K562 (cell line): ENCODE measurements around the gene LCN12. TPM values are rescaled to one million over a fixed set of nuclear protein-coding genes. Genes with fewer than 3 reads are reported as not detected.

Experiments used
- ATAC-seq: fragments of 200-7000 bp; cut with Tn5 transposase; 3 replicates; pipeline ENCODE4 v1.9.1; 2020; ENCODE audit warnings: moderate library complexity
- BruUV-seq: library from RNA; stranded (reverse); fragments of 400-500 nt; replicated peaks from 2 replicates; lab custom pipeline; 2021; lab: Mats Ljungman, UMichigan
- CTCF ChIA-PET: fragments of 300-600 bp; formaldehyde crosslinking; extraction: SDS; loops from one replicate; lab custom pipeline; 2021; ENCODE audit warnings: low intra/inter-chr PET ratio; lab: Yijun Ruan, JAX
- POLR2A ChIA-PET: fragments of 300-600, 350-650 bp; sonication (Branson Sonifier 250); formaldehyde crosslinking; extraction: SDS; loops from one replicate; lab custom pipeline; 2021; ENCODE audit warnings: antibody characterized with exemption, inconsistent platforms; lab: Yijun Ruan, JAX
- DNase-seq, 4 experiments: peaks; one replicate each; pipeline versions ENCODE4 v3.0.0 to v3.0.0-alpha.2; 2011 to 2018; ENCODE audit warnings: low spot score in 3 of 4, mixed read lengths in 3 of 4; ENCODE audit errors: extremely low read depth in 1 of 4
- FAIRE-seq: peaks from 2 replicates; lab custom pipeline; 2011; peaks lifted over from hg19 to GRCh38; lab: Jason Lieb, UNC
- H2AFZ ChIP-seq: 2 replicates; pipeline ENCODE4 v1.6.0; 2011; ENCODE audit warnings: low read depth, low read length, control low read depth, inconsistent platforms
- H3K27ac ChIP-seq: fragments of 200-600 bp; 3 replicates; pipeline ENCODE4 v1.8.0; 2011; ENCODE audit warnings: low read depth, mild to moderate bottlenecking, control low read depth, inconsistent platforms, low read length, moderate library complexity, mixed read lengths; ENCODE audit errors: extremely low read depth
- H3K27me3 ChIP-seq, 2 experiments: fragments of 300-600 bp in 1 of 2; 2 replicates in 1 of 2; 3 replicates in 1 of 2; pipeline versions ENCODE4 v1.6.0 to v1.8.0; 2011; ENCODE audit warnings: inconsistent platforms in 2 of 2, low read length in 2 of 2, mild to moderate bottlenecking in 1 of 2, mixed read lengths in 1 of 2, moderate library complexity in 1 of 2; ENCODE audit not compliant: control insufficient read depth in 2 of 2, insufficient read depth in 2 of 2
- H3K36me3 ChIP-seq: fragments of 300-600 bp; 3 replicates; pipeline ENCODE4 v1.8.0; 2011; ENCODE audit warnings: mild to moderate bottlenecking, low read length, inconsistent platforms; ENCODE audit not compliant: control insufficient read depth, insufficient read depth
- H3K4me1 ChIP-seq, 2 experiments: fragments of 200-600 bp in 1 of 2; replicated peaks in 1 of 2; 2 replicates in 1 of 2; 3 replicates in 1 of 2; pipeline versions ENCODE4 v1.5.1 to v1.8.0; 2011; ENCODE audit warnings: inconsistent platforms in 2 of 2, low read length in 2 of 2, mild to moderate bottlenecking in 1 of 2, mixed read lengths in 1 of 2, moderate library complexity in 1 of 2; ENCODE audit not compliant: control insufficient read depth in 2 of 2, insufficient read depth in 2 of 2
- H3K4me2 ChIP-seq: 2 replicates; pipeline ENCODE4 v1.6.1; 2011; ENCODE audit warnings: low read length, control low read depth, inconsistent platforms, mixed read lengths; ENCODE audit not compliant: insufficient read depth
- H3K4me3 ChIP-seq: fragments of 200-600 bp; sonication (generic), shearing (Covaris generic); 2 replicates; pipeline ENCODE4 v1.5.1; 2016; ENCODE audit warnings: control low read depth, inconsistent platforms
- H3K79me2 ChIP-seq: fragments of 200-600 bp; 3 replicates; pipeline ENCODE4 v1.8.0; 2011; ENCODE audit warnings: low read length, inconsistent platforms; ENCODE audit not compliant: control insufficient read depth, insufficient read depth
- H3K9ac ChIP-seq, 2 experiments: 2 replicates each; pipeline versions ENCODE4 v1.6.0 to v1.6.1; 2011; ENCODE audit warnings: low read depth in 2 of 2, low read length in 2 of 2, control low read depth in 1 of 2, inconsistent platforms in 1 of 2, mild to moderate bottlenecking in 1 of 2, mixed read lengths in 1 of 2; ENCODE audit not compliant: insufficient read depth in 1 of 2
- H3K9me1 ChIP-seq: one replicate; pipeline ENCODE4 v1.6.0; 2011; ENCODE audit warnings: inconsistent platforms, mild to moderate bottlenecking, low read length, moderate library complexity; ENCODE audit not compliant: control insufficient read depth, insufficient read depth
- H3K9me3 ChIP-seq: replicated peaks from 2 replicates; pipeline ENCODE4 v1.5.1; 2011; ENCODE audit warnings: low read depth, low read length, inconsistent platforms; ENCODE audit not compliant: control insufficient read depth, insufficient read depth
- H4K20me1 ChIP-seq: replicated peaks from 2 replicates; pipeline ENCODE4 v1.6.1; 2011; ENCODE audit warnings: low read length, inconsistent platforms, mixed read lengths; ENCODE audit not compliant: control insufficient read depth, insufficient read depth
- ESRRA ChIP-seq: fragments of 450-650 bp; IDR thresholded peaks from 2 replicates; pipeline ENCODE4 v1.6.1; 2014; ENCODE audit warnings: low read depth, mild to moderate bottlenecking, moderate library complexity, borderline replicate concordance
- HLTF ChIP-seq: fragments of 450-650 bp; IDR thresholded peaks from 2 replicates; pipeline ENCODE4 v1.6.1; 2016
- KLF10 ChIP-seq: fragments of 250-450 bp; sonication (Bioruptor Pico); IDR thresholded peaks from 2 replicates; pipeline ENCODE4 v1.6.1; 2021; ENCODE audit warnings: matching md5 sums
- MAFF ChIP-seq: IDR thresholded peaks from 2 replicates; pipeline ENCODE4 v1.6.1; 2012; ENCODE audit warnings: low read length, improper control_type of control experiment
- MAFK ChIP-seq: IDR thresholded peaks from 2 replicates; pipeline ENCODE4 v1.6.1; 2011; ENCODE audit warnings: low read length, improper control_type of control experiment
- PRPF4 ChIP-seq: fragments of 200-400 bp; formaldehyde crosslinking; IDR thresholded peaks from one replicate; pipeline ENCODE4 v1.6.1; 2017; ENCODE audit warnings: low read length, low read depth, mild to moderate bottlenecking; ENCODE audit not compliant: insufficient read depth, poor library complexity, severe bottlenecking
- SIN3B ChIP-seq: fragments of 450-650 bp; IDR thresholded peaks from 2 replicates; pipeline ENCODE4 v1.6.1; 2017; ENCODE audit warnings: low read depth, mild to moderate bottlenecking, moderate library complexity
- TEAD4 ChIP-seq, 2 experiments: sonication (generic) in 1 of 2; formaldehyde crosslinking in 1 of 2; IDR thresholded peaks; 2 replicates each; pipeline versions ENCODE4 v1.6.1 to v1.8.0; 2012 to 2022; ENCODE audit warnings: borderline replicate concordance in 1 of 2, inconsistent platforms in 1 of 2, low read length in 1 of 2, mild to moderate bottlenecking in 1 of 2, missing genetic modification reagents in 1 of 2
- ZNF134 ChIP-seq: fragments of 250-450 bp; sonication (Bioruptor Pico); conservative IDR thresholded peaks from 2 replicates; pipeline ENCODE4 v1.4.0; 2020
- WGBS: fragments of 100-300 bp; shearing (Covaris generic); methylation state at CpG from one replicate; pipeline ENCODE4 v1.1.6; 2016; ENCODE audit warnings: low coverage, mixed read lengths; ENCODE audit not compliant: insufficient coverage; ENCODE audit errors: missing lambda C conversion rate; 5-methylcytosine and 5-hydroxymethylcytosine counted together
- in situ Hi-C: fragments of 300-500 bp; cut with MboI; formaldehyde crosslinking; loops from 4 replicates; pipeline ENCODE4 v1.15.0; 2018; ENCODE audit warnings: inconsistent platforms, mixed read lengths
- intact Hi-C: fragments of 100-400 bp; cut with micrococcal nuclease; formaldehyde crosslinking; loops from 2 replicates; pipeline ENCODE4 v1.14.2; 2022
- polyA plus RNA-seq, 8 experiments: library from polyadenylated mRNA; depleted of rRNA in 4 of 8; stranded (reverse) in 5 of 8; unstranded in 3 of 8; fragments of >200 nt; fragmentation: Nextera tagmentation in 2 of 8; fragmentation: Illumina TruSeq in 1 of 8; extraction: Ambion mirVana in 2 of 8; extraction: Trizol in 1 of 8; gene quantifications; 2 replicates each; pipeline versions ENCODE4 v1.2.1 to v1.2.3, GENCODE V29; 2011 to 2014; ENCODE audit warnings: inconsistent platforms in 1 of 8, missing spikeins in 1 of 8
- total RNA-seq, 7 experiments: library from RNA; depleted of rRNA in 6 of 7; stranded (reverse); fragments of >200 nt in 6 of 7; fragmentation: Illumina TruSeq in 2 of 7; extraction: Trizol in 2 of 7; gene quantifications; 2 replicates each; pipeline versions ENCODE4 v1.2.1 to v1.2.3, GENCODE V29; 2011 to 2021; ENCODE audit warnings: low replicate concordance in 1 of 7
- TF ChIP-seq, protein P1 (sequence below): fragments of 250-450 bp; sonication (Bioruptor Pico); IDR thresholded peaks from 2 replicates; pipeline ENCODE4 v1.8.0; 2022; ENCODE audit warnings: inconsistent platforms, mild to moderate bottlenecking, moderate library complexity, borderline replicate concordance

Gene LCN12
- total and polyA plus RNA-seq, 9 of the 15 experiments (the other 6 are each of a cell fraction or from before 2014, with no cell fraction given), result 0.05 TPM; not detected in 8

DNA sequence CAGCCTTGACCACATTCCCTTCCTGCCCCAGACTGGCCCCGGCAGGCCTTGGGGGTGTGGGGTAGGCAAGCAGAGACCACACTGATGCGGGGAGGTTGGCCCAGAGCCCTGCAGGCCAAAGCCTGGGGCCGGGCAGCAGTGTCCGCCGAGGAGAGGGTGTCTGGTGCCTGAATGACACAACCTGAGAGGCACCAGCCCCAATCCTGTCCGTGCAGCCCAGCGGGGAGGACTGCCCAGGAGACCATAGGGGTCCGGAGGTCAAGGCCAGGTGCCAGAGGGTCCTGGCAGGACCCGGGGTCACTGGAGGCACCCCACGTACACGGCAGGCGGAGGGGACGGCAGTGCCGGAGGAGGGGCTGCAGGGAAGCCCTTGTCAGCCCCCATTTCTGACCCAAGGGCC lies 19.7 kb downstream of the LCN12 start:
- CTCF ChIA-PET, result no interaction called here
- intact Hi-C loops, result no loop called here

More for the DNA sequence above, 19.7 kb downstream of the LCN12 start:
- Histone ChIP-seq H3K9me3 (no peaks in the 10 kb centered on the region), H2AFZ (no peak overlapping the region), H3K4me1 (peaks cover 0 to 81% of the 10 kb centered on the region in 2 experiments; a peak in 2 of 5 replicates), H3K4me2 (no peak overlapping the region), H3K9me1 (no peaks in the 10 kb centered on the region), H3K27ac (no peak overlapping the region), H4K20me1 (no peaks in the 10 kb centered on the region), H3K36me3 (no peaks in the 10 kb centered on the region), H3K27me3 (no peaks in the 10 kb centered on the region), H3K4me3 (no peak overlapping the region), H3K79me2 (no peaks in the 10 kb centered on the region), H3K9ac (peak overlapping the region in 1 of 2 experiments; percentile 55; a peak in 1 of 4 replicates)
- no peak for FAIRE-seq
- POLR2A ChIA-PET, result interaction anchor here (0.5 to 0.6 kb wide), 2 partner anchors 38 to 84 kb away, joined by 3 to 4 read pairs; no protein-coding TSS in a partner anchor
- TF ChIP-seq KLF10 (CRISPR knock-in tag) (no peak), MAFK (no peak), TEAD4 (IDR thresholded peaks at IDR 0.05; ENCODE audit: low read length) (no peak), TEAD4 (CRISPR knock-in tag; IDR thresholded peaks at IDR 0.05; ENCODE audit: borderline replicate concordance) (no peak), HLTF (no peak), PRPF4 (no peak), MAFF (no peak), SIN3B (no peak), ZNF134 (CRISPR knock-in tag) (no peak), ESRRA (no peak)
- TF ChIP-seq, protein P1, sequence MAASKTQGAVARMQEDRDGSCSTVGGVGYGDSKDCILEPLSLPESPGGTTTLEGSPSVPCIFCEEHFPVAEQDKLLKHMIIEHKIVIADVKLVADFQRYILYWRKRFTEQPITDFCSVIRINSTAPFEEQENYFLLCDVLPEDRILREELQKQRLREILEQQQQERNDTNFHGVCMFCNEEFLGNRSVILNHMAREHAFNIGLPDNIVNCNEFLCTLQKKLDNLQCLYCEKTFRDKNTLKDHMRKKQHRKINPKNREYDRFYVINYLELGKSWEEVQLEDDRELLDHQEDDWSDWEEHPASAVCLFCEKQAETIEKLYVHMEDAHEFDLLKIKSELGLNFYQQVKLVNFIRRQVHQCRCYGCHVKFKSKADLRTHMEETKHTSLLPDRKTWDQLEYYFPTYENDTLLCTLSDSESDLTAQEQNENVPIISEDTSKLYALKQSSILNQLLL (CRISPR knock-in tag), result no peak
- in situ Hi-C loops, result no loop called here
- no TSS peak for BruUV-seq
- no peak for ATAC-seq
- WGBS, result 46% methylated on average over 13 of the region's 14 CpGs
- no peak for DNase-seq
